DOHH2 (cell line): Measurements from ENCODE around the gene ZNF322.

Experiments
- CTCF ChIP-seq: fragments of 200-600 bp; sonication (generic); IDR thresholded peaks from one replicate; pipeline ENCODE4 v1.5.1; 2014; ENCODE audit warnings: antibody characterized with exemption, mild to moderate bottlenecking, low read depth, low read length; ENCODE audit not compliant: poor library complexity, severe bottlenecking
- EZH2phosphoT487 ChIP-seq: fragments of 200-600 bp; sonication (generic); IDR thresholded peaks from 2 replicates; pipeline ENCODE4 v1.6.1; 2017; ENCODE audit warnings: borderline replicate concordance, mild to moderate bottlenecking, antibody characterized with exemption, low read length, moderate library complexity, mixed read lengths

GRCh38 chr6:26657256-26657655, 2.3 kb downstream of the ZNF322 start:
- TF ChIP-seq CTCF (no peak), EZH2phosphoT487 (no peak)
